ENCODE data around the gene SDR9C7. TPM values are rescaled to one million over a fixed set of nuclear protein-coding genes. Genes with fewer than 3 reads are reported as not detected.
"Not testable (repeated sequence)": the region's sequence is repeated elsewhere in the genome, so short reads cannot be mapped to it uniquely, and the experiment has no call there.

The SDR9C7 gene
- total RNA-seq, 1 donor from 2014 or later: not detected

- Mint-ChIP-seq H3K27ac (ENCODE audit: unreplicated experiment) (no peak overlapping the region), H3K4me1 (ENCODE audit: low read depth) (no peaks in the 10 kb centered on the region), H3K27me3 (ENCODE audit: low read depth) (peaks cover 31% of the 10 kb centered on the region), H3K4me3 (ENCODE audit: unreplicated experiment) (no peak overlapping the region), H3K36me3 (ENCODE audit: low read depth) (peaks cover 1% of the 10 kb centered on the region), H3K9me3 (ENCODE audit: low read depth) (peaks cover 8% of the 10 kb centered on the region)
- DNase-seq (ENCODE audit: low spot score): no peak
- no peak for TF ChIP-seq CTCF (IDR thresholded peaks at IDR 0.05)
These were observed 17.8 kb downstream of the SDR9C7 start for GRCh38 chr12:56916296-56916995.

- peaks cover 10% of the 10 kb centered on the region for H3K9me3 Mint-ChIP-seq (ENCODE audit: low read depth)
- H3K36me3 Mint-ChIP-seq (ENCODE audit: low read depth): peaks cover 2% of the 10 kb centered on the region
- no peak overlapping the region for H3K4me3 Mint-ChIP-seq (ENCODE audit: unreplicated experiment)
- no peak for DNase-seq (ENCODE audit: low spot score)
- no peaks in the 10 kb centered on the region for H3K4me1 Mint-ChIP-seq (ENCODE audit: low read depth)
- no peak overlapping the region for H3K27ac Mint-ChIP-seq (ENCODE audit: unreplicated experiment)
- peaks cover 38% of the 10 kb centered on the region for H3K27me3 Mint-ChIP-seq (ENCODE audit: low read depth)
- no peak for TF ChIP-seq CTCF (IDR thresholded peaks at IDR 0.05)
These were observed 19.5 kb downstream of the SDR9C7 start for GRCh38 chr12:56914724-56915123.

GRCh38 chr12:56914256-56914655, 20.0 kb downstream of the SDR9C7 start:
- no peak for TF ChIP-seq CTCF (IDR thresholded peaks at IDR 0.05)
- Mint-ChIP-seq H3K27me3 (ENCODE audit: low read depth) (peaks cover 38% of the 10 kb centered on the region), H3K4me1 (ENCODE audit: low read depth) (no peaks in the 10 kb centered on the region), H3K9me3 (ENCODE audit: low read depth) (peaks cover 15% of the 10 kb centered on the region), H3K36me3 (ENCODE audit: low read depth) (peaks cover 2% of the 10 kb centered on the region), H3K4me3 (ENCODE audit: unreplicated experiment) (no peak overlapping the region), H3K27ac (ENCODE audit: unreplicated experiment) (no peak overlapping the region)
- no peak for DNase-seq (ENCODE audit: low spot score)

- H3K27ac Mint-ChIP-seq (ENCODE audit: unreplicated experiment); H3K4me3 Mint-ChIP-seq (ENCODE audit: unreplicated experiment); H3K36me3 Mint-ChIP-seq (ENCODE audit: low read depth); H3K4me1 Mint-ChIP-seq (ENCODE audit: low read depth); DNase-seq (ENCODE audit: low spot score): not testable (repeated sequence)
- H3K27me3 Mint-ChIP-seq (ENCODE audit: low read depth): peaks cover 33% of the 10 kb centered on the region
- H3K9me3 Mint-ChIP-seq (ENCODE audit: low read depth): peaks cover 16% of the 10 kb centered on the region
These were observed 24.8 kb downstream of the SDR9C7 start for GRCh38 chr12:56909403-56909802.

GRCh38 chr12:56908136-56908535, 26.1 kb downstream of the SDR9C7 start:
- no peak overlapping the region for H3K27ac Mint-ChIP-seq (ENCODE audit: unreplicated experiment)
- no peak for TF ChIP-seq CTCF (IDR thresholded peaks at IDR 0.05)
- H3K4me3 Mint-ChIP-seq (ENCODE audit: unreplicated experiment): no peak overlapping the region
- peaks cover 21% of the 10 kb centered on the region for H3K9me3 Mint-ChIP-seq (ENCODE audit: low read depth)
- H3K4me1 Mint-ChIP-seq (ENCODE audit: low read depth): no peaks in the 10 kb centered on the region
- peaks cover 4% of the 10 kb centered on the region for H3K36me3 Mint-ChIP-seq (ENCODE audit: low read depth)
- peaks cover 33% of the 10 kb centered on the region for H3K27me3 Mint-ChIP-seq (ENCODE audit: low read depth)
- DNase-seq (ENCODE audit: low spot score): no peak

GRCh38 chr12:56905852-56906251, 28.4 kb downstream of the SDR9C7 start:
- peak; percentile 24 for TF ChIP-seq CTCF (IDR thresholded peaks at IDR 0.05)
- Mint-ChIP-seq H3K4me3 (ENCODE audit: unreplicated experiment) (no peak overlapping the region), H3K27ac (ENCODE audit: unreplicated experiment) (no peak overlapping the region), H3K4me1 (ENCODE audit: low read depth) (no peaks in the 10 kb centered on the region), H3K36me3 (ENCODE audit: low read depth) (peaks cover 6% of the 10 kb centered on the region), H3K27me3 (ENCODE audit: low read depth) (peaks cover 21% of the 10 kb centered on the region), H3K9me3 (ENCODE audit: low read depth) (peaks cover 31% of the 10 kb centered on the region)
- DNase-seq (ENCODE audit: low spot score): no peak
